A549 (cell line): ENCODE measurements around the gene TP53TG5. TPM values are rescaled to one million over a fixed set of nuclear protein-coding genes. Genes with fewer than 3 reads are reported as not detected.
A peak's percentile ranks its signal among the peaks of the same experiment; 100 is the strongest.

Experiments
- ATAC-seq, 2 experiments: fragments of 200-7000 bp in 1 of 2; fragments of >200 bp in 1 of 2; cut with Nextera tagmentation in 1 of 2; cut with Tn5 transposase in 1 of 2; 3 replicates each; pipeline versions ENCODE4 v1.8.0 to v1.9.1; 2018 to 2020; ENCODE audit warnings: mild to moderate bottlenecking in 1 of 2, moderate library complexity in 1 of 2
- CTCF ChIA-PET: fragments of 300-600 bp; sonication (Branson Sonifier 250); formaldehyde crosslinking; extraction: SDS; loops from one replicate; lab custom pipeline; 2021; ENCODE audit warnings: antibody characterized with exemption, inconsistent platforms; lab: Yijun Ruan, JAX
- POLR2A ChIA-PET: fragments of 350-600 bp; formaldehyde crosslinking; extraction: SDS; loops from one replicate; lab custom pipeline; 2021; ENCODE audit warnings: antibody characterized with exemption, inconsistent platforms; lab: Yijun Ruan, JAX
- DNase-seq, 2 experiments: peaks; one replicate each; pipeline versions ENCODE4 v3.0.0 to v3.0.0-alpha.2; 2011 to 2016; ENCODE audit warnings: low read depth in 1 of 2, low spot score in 1 of 2
- FAIRE-seq: peaks from 2 replicates; lab custom pipeline; 2011; peaks lifted over from hg19 to GRCh38; lab: Jason Lieb, UNC
- H3K27ac ChIP-seq, 2 experiments: fragments of >200 bp; sonication (Bioruptor Twin); formaldehyde crosslinking; 3 replicates each; pipeline ENCODE4 v1.5.1; 2016 to 2017
- H3K4me1 ChIP-seq: fragments of >200 bp; sonication (Bioruptor Twin); formaldehyde crosslinking; 3 replicates; pipeline ENCODE4 v1.6.1; 2016
- H3K4me2 ChIP-seq: fragments of >200 bp; sonication (Bioruptor Twin); formaldehyde crosslinking; 3 replicates; pipeline ENCODE4 v1.6.1; 2016
- H3K4me3 ChIP-seq: fragments of >200 bp; sonication (Bioruptor Twin); formaldehyde crosslinking; 3 replicates; pipeline ENCODE4 v1.5.1; 2016
- H3K9me3 ChIP-seq: fragments of >200 bp; sonication (Bioruptor Twin); formaldehyde crosslinking; 3 replicates; pipeline ENCODE4 v1.6.1; 2016
- CBX8 ChIP-seq: fragments of 200-600 bp; sonication (generic); IDR thresholded peaks from 2 replicates; pipeline ENCODE4 v1.6.1; 2016
- CHD2 ChIP-seq: fragments of 150-350 bp; IDR thresholded peaks from 2 replicates; pipeline ENCODE4 v1.6.1; 2014; ENCODE audit warnings: low read length; ENCODE audit not compliant: partially characterized antibody
- EHMT2 ChIP-seq: fragments of 200-600 bp; sonication (generic); IDR thresholded peaks from 2 replicates; pipeline ENCODE4 v1.6.1; 2016; ENCODE audit warnings: antibody characterized with exemption, low read depth, mild to moderate bottlenecking, moderate library complexity
- ESRRA ChIP-seq: fragments of 150-350 bp; IDR thresholded peaks from 2 replicates; pipeline ENCODE4 v1.6.1; 2014; ENCODE audit warnings: mild to moderate bottlenecking, low read length, borderline replicate concordance
- FOSB ChIP-seq: fragments of 250-450 bp; sonication (Bioruptor Pico); IDR thresholded peaks from 2 replicates; pipeline ENCODE4 v1.5.0; 2020; ENCODE audit warnings: mild to moderate bottlenecking, moderate library complexity
- FOSL2 ChIP-seq, 2 experiments: fragments of 450-650 bp in 1 of 2; fragments of >200 bp in 1 of 2; sonication (Bioruptor Twin) in 1 of 2; formaldehyde crosslinking; IDR thresholded peaks; 2 replicates each; pipeline versions ENCODE4 v1.5.0 to v1.6.1; 2016 to 2020; ENCODE audit warnings: mild to moderate bottlenecking in 1 of 2, moderate library complexity in 1 of 2
- JUN ChIP-seq, 2 experiments: fragments of >200 bp; sonication (Bioruptor Twin); formaldehyde crosslinking; IDR thresholded peaks; 2 replicates in 1 of 2; 3 replicates in 1 of 2; pipeline ENCODE4 v1.6.1; 2016 to 2017
- JUNB ChIP-seq: fragments of >200 bp; sonication (Bioruptor Twin); formaldehyde crosslinking; IDR thresholded peaks from 2 replicates; pipeline ENCODE4 v1.6.1; 2016
- KDM5A ChIP-seq: fragments of 200-600 bp; sonication (generic); IDR thresholded peaks from 2 replicates; pipeline ENCODE4 v1.6.1; 2016; ENCODE audit warnings: antibody characterized with exemption, mild to moderate bottlenecking
- MAFK ChIP-seq: fragments of 450-650 bp; IDR thresholded peaks from 2 replicates; pipeline ENCODE4 v1.6.1; 2014; ENCODE audit not compliant: partially characterized antibody
- MAZ ChIP-seq: fragments of 150-350 bp; IDR thresholded peaks from 2 replicates; pipeline ENCODE4 v1.6.1; 2014; ENCODE audit warnings: antibody characterized with exemption, low read depth, low read length, borderline replicate concordance
- MYC ChIP-seq: IDR thresholded peaks from 2 replicates; pipeline ENCODE4 v1.6.1; 2012; ENCODE audit warnings: mild to moderate bottlenecking, inconsistent platforms, low read length, improper control_type of control experiment, borderline replicate concordance
- NFE2L2 ChIP-seq: fragments of 150-350 bp; conservative IDR thresholded peaks from 2 replicates; pipeline ENCODE4 v1.6.1; 2014; ENCODE audit warnings: low read length
- NPAS2 ChIP-seq: fragments of 250-450 bp; sonication (Bioruptor Pico); IDR thresholded peaks from 2 replicates; pipeline ENCODE4 v1.8.0; 2022; ENCODE audit warnings: mild to moderate bottlenecking, moderate library complexity, borderline replicate concordance
- NR3C1 ChIP-seq: fragments of >200 bp; sonication (Bioruptor Twin); formaldehyde crosslinking; IDR thresholded peaks from 3 replicates; pipeline ENCODE4 v1.6.1; 2017
- PHF8 ChIP-seq: fragments of 200-600 bp; sonication (generic); IDR thresholded peaks from 2 replicates; pipeline ENCODE4 v1.6.1; 2016; ENCODE audit warnings: low read depth, mild to moderate bottlenecking, antibody characterized with exemption, moderate library complexity, borderline replicate concordance
- POLR2A ChIP-seq: IDR thresholded peaks from 2 replicates; pipeline ENCODE4 v1.6.1; 2012; ENCODE audit warnings: mild to moderate bottlenecking, low read length
- RAD21 ChIP-seq, 2 experiments: fragments of >200 bp in 1 of 2; sonication (Bioruptor Twin) in 1 of 2; formaldehyde crosslinking in 1 of 2; IDR thresholded peaks in 1 of 2; conservative IDR thresholded peaks in 1 of 2; 2 replicates in 1 of 2; 3 replicates in 1 of 2; pipeline ENCODE4 v1.6.1; 2012 to 2018; ENCODE audit warnings: inconsistent platforms in 1 of 2
- RCOR1 ChIP-seq: fragments of 150-350 bp; IDR thresholded peaks from 2 replicates; pipeline ENCODE4 v1.6.1; 2014; ENCODE audit warnings: antibody characterized with exemption, low read length, low read depth
- ZFP36 ChIP-seq: fragments of 450-650 bp; IDR thresholded peaks from 2 replicates; pipeline ENCODE4 v1.6.1; 2014; ENCODE audit warnings: borderline replicate concordance; ENCODE audit not compliant: partially characterized antibody
- ZNF302 ChIP-seq: fragments of 250-450 bp; sonication (Bioruptor Pico); IDR thresholded peaks from 2 replicates; pipeline ENCODE4 v1.9.0; 2021; ENCODE audit warnings: inconsistent platforms, mild to moderate bottlenecking, moderate library complexity
- WGBS: methylation state at CpG from one replicate; pipeline ENCODE4 v1.1.6; 2017; ENCODE audit errors: missing lambda C conversion rate; 5-methylcytosine and 5-hydroxymethylcytosine counted together
- polyA plus RNA-seq, 4 experiments: library from polyadenylated mRNA; depleted of rRNA in 3 of 4; stranded (reverse); fragments of >200 nt; fragmentation: RNase III in 1 of 4; extraction: RNeasy Plus Mini Kit Qiagen cat#74134 plus additional on column Dnase treatment in 1 of 4; gene quantifications; 2 replicates in 3 of 4; 3 replicates in 1 of 4; pipeline ENCODE4 v1.2.3, GENCODE V29; 2011 to 2017
- TF ChIP-seq, protein P1 (sequence below): fragments of 150-350 bp; IDR thresholded peaks from 2 replicates; pipeline ENCODE4 v1.6.1; 2014; ENCODE audit warnings: low read depth, mild to moderate bottlenecking, low read length
- TF ChIP-seq, protein P2 (sequence below): fragments of >200 bp; sonication (Bioruptor Twin); formaldehyde crosslinking; IDR thresholded peaks from 2 replicates; pipeline ENCODE4 v1.6.1; 2016
- TF ChIP-seq, protein P3 (sequence below): IDR thresholded peaks from 2 replicates; pipeline ENCODE4 v1.6.1; 2012; ENCODE audit warnings: low read depth, borderline replicate concordance
- TF ChIP-seq, protein P4 (sequence below): fragments of 450-650 bp; IDR thresholded peaks from 2 replicates; pipeline ENCODE4 v1.6.1; 2014; ENCODE audit warnings: antibody characterized with exemption

Gene TP53TG5
- polyA plus RNA-seq, 2 of the 4 experiments (the other 2 are of a cell fraction), result not detected

DNA sequence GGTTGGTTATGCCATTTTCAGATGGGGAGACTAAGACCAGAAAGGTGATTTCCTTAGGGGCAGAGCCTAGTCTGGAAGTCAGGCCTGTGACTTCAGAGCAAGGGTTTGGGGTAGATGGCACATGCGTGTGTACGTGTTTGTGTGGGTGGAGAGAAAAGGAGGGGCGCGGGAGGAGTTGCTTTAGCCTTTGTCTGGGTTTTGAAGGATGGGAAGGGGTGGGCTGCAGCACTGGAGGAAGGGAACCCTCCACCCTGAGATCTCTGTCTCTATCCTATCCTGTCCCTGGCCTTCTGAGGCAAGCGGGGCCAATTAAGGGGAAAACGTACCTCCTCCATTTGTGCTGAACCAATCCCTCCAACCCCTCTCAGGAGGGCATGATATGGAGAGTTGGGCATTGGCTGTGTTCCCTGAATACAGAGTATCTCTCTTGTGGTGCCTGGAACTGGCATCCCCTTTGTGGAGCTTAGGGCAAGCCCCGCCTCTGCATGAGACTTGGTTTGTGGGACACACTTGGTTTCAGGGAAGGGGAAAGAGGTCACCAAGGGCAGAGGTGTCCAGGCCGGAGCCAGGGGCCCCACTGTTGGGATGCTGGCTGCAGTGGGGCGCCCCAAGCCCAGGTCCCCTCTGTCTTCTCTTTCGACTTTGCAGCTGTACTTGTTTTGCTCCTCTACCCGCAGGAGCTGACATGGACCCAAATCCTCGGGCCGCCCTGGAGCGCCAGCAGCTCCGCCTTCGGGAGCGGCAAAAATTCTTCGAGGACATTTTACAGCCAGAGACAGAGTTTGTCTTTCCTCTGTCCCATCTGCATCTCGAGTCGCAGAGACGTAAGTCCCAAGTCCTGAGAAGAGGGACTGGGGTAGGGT lies 29.9 kb upstream of the TP53TG5 start, which contains the start of gene DBNDD2:
Gene DBNDD2 (plus strand): TSS at position 507 of the 863 bp plus-strand sequence. CDS start 179 bp downstream, at position 686.
- ChIA-PET POLR2A (interaction anchor here (1.8 kb wide), 1 partner anchor 8 kb away, joined by 15 read pairs; the partner anchor contains the start of gene PIGT), CTCF (interaction anchor here (1.3 to 6.9 kb wide), 7 partner anchors 12 to 96 kb away, joined by 3 to 56 read pairs (median 4); no protein-coding TSS in a partner anchor)
- Histone ChIP-seq H3K27ac (no peak within 1 kb of the TSS; a peak in 1 of 6 replicates), H3K9me3 (no peaks in the 10 kb centered on the region), H3K4me3 (no peak within 1 kb of the TSS), H3K4me2 (peak within 1 kb of the TSS; percentile 100; the same call in 2 of the 3 replicates), H3K4me1 (peaks cover 4% of the 10 kb centered on the region; the same call in 1 of the 3 replicates)
- ATAC-seq, result no peak
- FAIRE-seq, result no peak
- TF ChIP-seq MYC (no peak), NR3C1 (no peak), JUN (IDR thresholded peaks at IDR 0.05) (no peak), NPAS2 (CRISPR knock-in tag) (no peak), MAZ (no peak), RCOR1 (no peak), JUNB (no peak), FOSL2 (IDR thresholded peaks at IDR 0.05) (no peak), FOSL2 (CRISPR knock-in tag; IDR thresholded peaks at IDR 0.05) (no peak), MAFK (no peak), RAD21 (conservative IDR thresholded peaks at IDR 0.05 in 1 of 2, IDR thresholded peaks at IDR 0.05 in 1 of 2) (no peak), ZFP36 (no peak), PHF8 (no peak)
- TF ChIP-seq, protein P1, sequence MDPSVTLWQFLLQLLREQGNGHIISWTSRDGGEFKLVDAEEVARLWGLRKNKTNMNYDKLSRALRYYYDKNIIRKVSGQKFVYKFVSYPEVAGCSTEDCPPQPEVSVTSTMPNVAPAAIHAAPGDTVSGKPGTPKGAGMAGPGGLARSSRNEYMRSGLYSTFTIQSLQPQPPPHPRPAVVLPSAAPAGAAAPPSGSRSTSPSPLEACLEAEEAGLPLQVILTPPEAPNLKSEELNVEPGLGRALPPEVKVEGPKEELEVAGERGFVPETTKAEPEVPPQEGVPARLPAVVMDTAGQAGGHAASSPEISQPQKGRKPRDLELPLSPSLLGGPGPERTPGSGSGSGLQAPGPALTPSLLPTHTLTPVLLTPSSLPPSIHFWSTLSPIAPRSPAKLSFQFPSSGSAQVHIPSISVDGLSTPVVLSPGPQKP, result no peak
- TF ChIP-seq, protein P2, sequence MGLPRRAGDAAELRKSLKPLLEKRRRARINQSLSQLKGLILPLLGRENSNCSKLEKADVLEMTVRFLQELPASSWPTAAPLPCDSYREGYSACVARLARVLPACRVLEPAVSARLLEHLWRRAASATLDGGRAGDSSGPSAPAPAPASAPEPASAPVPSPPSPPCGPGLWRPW, result no peak
- 96% methylated on average over 21 of the region's 21 CpGs for WGBS
- DNase-seq, result no peak

DNA sequence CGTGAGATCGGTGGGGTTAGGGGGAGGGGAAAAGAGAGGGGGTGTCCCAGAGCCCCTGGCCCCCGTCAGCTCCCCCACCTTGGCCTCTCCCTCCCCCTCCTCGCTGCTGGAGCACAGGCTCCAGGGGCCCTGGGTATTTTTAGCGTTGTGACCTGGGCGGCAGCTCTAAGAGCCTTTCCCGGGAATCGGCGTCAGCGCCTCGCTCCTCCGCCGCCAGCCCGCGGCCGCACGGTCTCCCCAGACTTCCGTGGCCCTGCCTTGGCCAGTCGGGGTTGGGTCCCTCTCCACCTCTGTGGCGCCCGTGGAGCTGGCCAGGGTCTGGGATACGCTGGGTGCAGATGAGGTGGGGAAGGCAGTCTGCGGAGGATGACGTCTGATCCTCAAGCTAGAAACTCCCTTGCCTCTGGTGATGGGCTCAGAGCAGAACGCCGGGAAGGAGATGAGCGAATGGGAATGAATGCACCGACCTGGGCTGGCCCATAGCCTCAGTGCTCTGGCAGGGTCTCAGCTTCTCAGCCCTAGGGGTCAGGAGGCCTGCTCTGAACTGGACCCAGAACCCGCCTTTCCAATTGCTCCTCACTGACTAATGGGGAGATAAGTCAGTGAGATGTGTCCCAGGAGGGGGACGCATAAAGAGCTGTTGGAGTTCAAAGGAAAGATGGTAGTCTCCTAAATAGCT lies 29.1 kb upstream of the TP53TG5 start:
- CTCF ChIA-PET, result interaction anchor here (1.3 to 6.9 kb wide), 7 partner anchors 11 to 95 kb away, joined by 3 to 56 read pairs (median 4); no protein-coding TSS in a partner anchor
- FAIRE-seq (no peak), ATAC-seq (no peak), DNase-seq (no peak)
- TF ChIP-seq CBX8, result no peak
- TF ChIP-seq, protein P3, sequence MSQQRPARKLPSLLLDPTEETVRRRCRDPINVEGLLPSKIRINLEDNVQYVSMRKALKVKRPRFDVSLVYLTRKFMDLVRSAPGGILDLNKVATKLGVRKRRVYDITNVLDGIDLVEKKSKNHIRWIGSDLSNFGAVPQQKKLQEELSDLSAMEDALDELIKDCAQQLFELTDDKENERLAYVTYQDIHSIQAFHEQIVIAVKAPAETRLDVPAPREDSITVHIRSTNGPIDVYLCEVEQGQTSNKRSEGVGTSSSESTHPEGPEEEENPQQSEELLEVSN, result no peak
- TF ChIP-seq KDM5A, result no peak
- TF ChIP-seq ZNF302 (CRISPR knock-in tag), result no peak
- TF ChIP-seq MAZ, result no peak
- TF ChIP-seq FOSL2 (IDR thresholded peaks at IDR 0.05), result no peak
- no peak for TF ChIP-seq FOSL2 (CRISPR knock-in tag; IDR thresholded peaks at IDR 0.05)
- TF ChIP-seq ESRRA, result no peak
- no peak for TF ChIP-seq EHMT2
- no peak for TF ChIP-seq ZFP36
- TF ChIP-seq NFE2L2, result no peak
- TF ChIP-seq NR3C1, result no peak
- no peak for TF ChIP-seq FOSB (CRISPR knock-in tag)
- no peak for TF ChIP-seq POLR2A
- no peak for TF ChIP-seq PHF8
- no peak for TF ChIP-seq RCOR1
- TF ChIP-seq, protein P4, sequence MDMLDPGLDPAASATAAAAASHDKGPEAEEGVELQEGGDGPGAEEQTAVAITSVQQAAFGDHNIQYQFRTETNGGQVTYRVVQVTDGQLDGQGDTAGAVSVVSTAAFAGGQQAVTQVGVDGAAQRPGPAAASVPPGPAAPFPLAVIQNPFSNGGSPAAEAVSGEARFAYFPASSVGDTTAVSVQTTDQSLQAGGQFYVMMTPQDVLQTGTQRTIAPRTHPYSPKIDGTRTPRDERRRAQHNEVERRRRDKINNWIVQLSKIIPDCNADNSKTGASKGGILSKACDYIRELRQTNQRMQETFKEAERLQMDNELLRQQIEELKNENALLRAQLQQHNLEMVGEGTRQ, result no peak
- TF ChIP-seq CHD2, result no peak
- TF ChIP-seq JUN (IDR thresholded peaks at IDR 0.05), result no peak
- 87% methylated on average over 21 of the region's 30 CpGs for WGBS
- Histone ChIP-seq H3K4me3 (peak overlapping the region; percentile 96), H3K27ac (peak overlapping the region; percentile 83 to 91; a peak in 5 of 6 replicates), H3K9me3 (no peaks in the 10 kb centered on the region), H3K4me2 (peak overlapping the region; percentile 100), H3K4me1 (peaks cover 4% of the 10 kb centered on the region; the same call in 1 of the 3 replicates)
- POLR2A ChIA-PET, result interaction anchor here (1.8 kb wide), 1 partner anchor 9 kb away, joined by 15 read pairs; the partner anchor contains the start of gene PIGT
